DND-41 (cell line): ENCODE measurements around the gene DNAH2.

Experiments
- EZH2 ChIP-seq: IDR thresholded peaks from 3 replicates; pipeline ENCODE4 v1.6.1; 2012; ENCODE audit warnings: borderline replicate concordance, low read depth, mild to moderate bottlenecking, moderate library complexity, low read length, inconsistent platforms; ENCODE audit not compliant: severe bottlenecking
- TF ChIP-seq, protein P1 (sequence below): IDR thresholded peaks from 2 replicates; pipeline ENCODE4 v1.5.1; 2012; ENCODE audit warnings: borderline replicate concordance, low read length, moderate library complexity, mild to moderate bottlenecking; ENCODE audit not compliant: poor library complexity, severe bottlenecking; ENCODE audit errors: extremely low read depth

DNA sequence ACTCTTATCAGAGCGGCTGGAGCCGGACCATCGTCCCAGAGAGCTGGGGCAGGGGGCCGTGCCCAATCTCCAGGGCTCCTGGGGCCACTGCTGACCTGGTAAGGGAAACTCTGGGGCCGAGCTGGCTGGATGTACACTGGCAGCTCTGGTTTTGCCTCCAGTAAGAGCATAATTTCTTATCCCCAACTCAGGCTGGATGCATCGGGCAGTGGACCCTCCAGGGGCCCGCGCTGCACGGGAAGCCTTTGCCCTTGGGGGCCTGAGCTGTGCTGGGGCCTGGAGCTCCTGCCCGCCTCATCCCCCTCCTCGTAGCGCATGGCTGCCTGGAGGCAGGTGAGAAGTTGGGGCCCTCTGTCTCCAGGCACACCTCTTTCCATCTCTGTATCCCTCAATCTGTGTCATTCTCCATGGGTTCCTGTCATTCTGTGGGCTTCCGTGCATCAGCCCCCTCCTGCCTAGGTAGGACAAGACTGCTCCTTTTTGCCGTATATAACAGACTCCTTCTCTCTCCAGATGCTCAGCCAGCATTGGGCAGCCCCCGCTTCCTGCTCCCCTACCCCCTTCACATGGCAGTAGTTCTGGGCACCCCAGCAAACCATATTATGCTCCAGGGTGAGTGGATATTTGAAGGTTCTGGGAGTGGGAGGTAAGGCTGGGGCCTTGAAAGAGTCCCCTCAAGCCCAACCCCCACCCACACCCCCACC, 128.0 kb downstream of the DNAH2 start:
- TF ChIP-seq, protein P1, sequence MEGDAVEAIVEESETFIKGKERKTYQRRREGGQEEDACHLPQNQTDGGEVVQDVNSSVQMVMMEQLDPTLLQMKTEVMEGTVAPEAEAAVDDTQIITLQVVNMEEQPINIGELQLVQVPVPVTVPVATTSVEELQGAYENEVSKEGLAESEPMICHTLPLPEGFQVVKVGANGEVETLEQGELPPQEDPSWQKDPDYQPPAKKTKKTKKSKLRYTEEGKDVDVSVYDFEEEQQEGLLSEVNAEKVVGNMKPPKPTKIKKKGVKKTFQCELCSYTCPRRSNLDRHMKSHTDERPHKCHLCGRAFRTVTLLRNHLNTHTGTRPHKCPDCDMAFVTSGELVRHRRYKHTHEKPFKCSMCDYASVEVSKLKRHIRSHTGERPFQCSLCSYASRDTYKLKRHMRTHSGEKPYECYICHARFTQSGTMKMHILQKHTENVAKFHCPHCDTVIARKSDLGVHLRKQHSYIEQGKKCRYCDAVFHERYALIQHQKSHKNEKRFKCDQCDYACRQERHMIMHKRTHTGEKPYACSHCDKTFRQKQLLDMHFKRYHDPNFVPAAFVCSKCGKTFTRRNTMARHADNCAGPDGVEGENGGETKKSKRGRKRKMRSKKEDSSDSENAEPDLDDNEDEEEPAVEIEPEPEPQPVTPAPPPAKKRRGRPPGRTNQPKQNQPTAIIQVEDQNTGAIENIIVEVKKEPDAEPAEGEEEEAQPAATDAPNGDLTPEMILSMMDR: no peak
- no peak for TF ChIP-seq EZH2
